Activated CD4-positive, alpha-beta T cell treated with anti-CD3 and anti-CD28 coated beads for 36 hours (primary cell): Measurements from ENCODE around the gene PI4K2B. TPM values are rescaled to one million over a fixed set of nuclear protein-coding genes. Genes with fewer than 3 reads are reported as not detected.
"Not testable (repeated sequence)": the region's sequence is repeated elsewhere in the genome, so short reads cannot be mapped to it uniquely, and the experiment has no call there.

Experiments used
- ATAC-seq: fragments of 200-7000 bp; cut with Tn5 transposase; one replicate; pipeline ENCODE4 v1.10.0; 2021; ENCODE audit warnings: mild to moderate bottlenecking, moderate library complexity
- CTCF ChIA-PET: fragments of 350-600 bp; sonication (Branson Sonifier 250); formaldehyde crosslinking; loops from one replicate; lab custom pipeline; 2021; ENCODE audit warnings: antibody characterized with exemption; lab: Charles Lee
- POLR2A ChIA-PET: fragments of 350-600 bp; sonication (Branson Sonifier 250); formaldehyde crosslinking; loops from one replicate; lab custom pipeline; 2021; ENCODE audit warnings: antibody characterized with exemption, inconsistent platforms; lab: Charles Lee
- DNase-seq: peaks from one replicate; pipeline ENCODE4 v3.0.0-alpha.2; 2020
- H3K27ac Mint-ChIP-seq: one replicate; pipeline ENCODE4 v1.8.0; 2021; ENCODE audit warnings: mixed read lengths
- H3K27me3 Mint-ChIP-seq: one replicate; pipeline ENCODE4 v1.8.0; 2021; ENCODE audit warnings: mixed read lengths
- H3K36me3 Mint-ChIP-seq: one replicate; pipeline ENCODE4 v1.8.0; 2021; ENCODE audit warnings: low read depth, mixed read lengths
- H3K4me1 Mint-ChIP-seq: one replicate; pipeline ENCODE4 v1.8.0; 2021; ENCODE audit warnings: mixed read lengths
- H3K4me3 Mint-ChIP-seq: one replicate; pipeline ENCODE4 v1.8.0; 2021; ENCODE audit warnings: mild to moderate bottlenecking, moderate library complexity, mixed read lengths
- H3K9me3 Mint-ChIP-seq: one replicate; pipeline ENCODE4 v1.8.0; 2021; ENCODE audit warnings: low read depth, mixed read lengths
- intact Hi-C, 2 experiments: fragments of 100-400 bp; cut with DNase I in 1 of 2; cut with micrococcal nuclease in 1 of 2; formaldehyde crosslinking; loops; one replicate each; pipeline versions ENCODE4 v1.14.2 to v1.15.1; 2022 to 2024; cut with DNase I, micrococcal nuclease
- total RNA-seq, 2 experiments: library from RNA; stranded (reverse); gene quantifications; one replicate each; pipeline ENCODE4 v1.2.3, GENCODE V29; 2021

Gene PI4K2B
- total RNA-seq, 2 experiments from 2014 or later = 21.2 to 38.4 TPM

GRCh38 chr4:25321703-25322102 is 87.9 kb downstream of the PI4K2B start:
- peaks cover 33% of the 10 kb centered on the region for H3K4me1 Mint-ChIP-seq
- H3K9me3 Mint-ChIP-seq = no peaks in the 10 kb centered on the region
- intact Hi-C loops = loop anchor here in 1 of 2 experiments (2.0 to 5.0 kb wide), 4 partner anchors 55 to 161 kb away; partner anchors contain the start of genes ANAPC4, PI4K2B and SEPSECS
- ChIA-PET POLR2A (interaction anchor here (1.2 to 1.6 kb wide), 2 partner anchors 9 to 162 kb away, joined by 4 to 9 read pairs; partner anchors contain the start of genes SEPSECS and ZCCHC4), CTCF (interaction anchor here (0.6 kb wide), 1 partner anchor 36 kb away, joined by 3 read pairs; no protein-coding TSS in a partner anchor)
- no peaks in the 10 kb centered on the region for H3K27me3 Mint-ChIP-seq
- peaks cover 30% of the 10 kb centered on the region for H3K36me3 Mint-ChIP-seq
- DNase-seq = no peak
- no peak overlapping the region for H3K4me3 Mint-ChIP-seq
- peak; percentile 30 for ATAC-seq
- H3K27ac Mint-ChIP-seq = peak overlapping the region; percentile 89

- intact Hi-C loops, H3K27ac Mint-ChIP-seq, ATAC-seq, H3K9me3 Mint-ChIP-seq, DNase-seq, H3K4me3 Mint-ChIP-seq, POLR2A ChIA-PET, H3K27me3 Mint-ChIP-seq, H3K36me3 Mint-ChIP-seq: not testable (repeated sequence)
- CTCF ChIA-PET = interaction anchor here (0.6 to 0.9 kb wide), 2 partner anchors 16 to 50 kb away, joined by 3 to 4 read pairs; partner anchors contain the start of gene ZCCHC4
- peaks cover 12% of the 10 kb centered on the region for H3K4me1 Mint-ChIP-seq
Measured at GRCh38 chr4:25328463-25328862, 94.6 kb downstream of the PI4K2B start.

Other genes starting within 250 kb of the PI4K2B start
- gene LGI2, start 203.1 kb upstream of the PI4K2B start, total RNA-seq = not detected
- 10 to 100 TPM; 10.4 to 15.4 TPM for gene SEPSECS, start 73.6 kb upstream of the PI4K2B start, total RNA-seq
- gene ZCCHC4, start 78.7 kb downstream of the PI4K2B start, total RNA-seq = 10 to 100 TPM; 11.7 to 12.3 TPM
- gene ANAPC4, start 143.2 kb downstream of the PI4K2B start, total RNA-seq = 10 to 100 TPM; 19.2 to 31.2 TPM